Measurements from ENCODE around the gene KDM4B.

DNA sequence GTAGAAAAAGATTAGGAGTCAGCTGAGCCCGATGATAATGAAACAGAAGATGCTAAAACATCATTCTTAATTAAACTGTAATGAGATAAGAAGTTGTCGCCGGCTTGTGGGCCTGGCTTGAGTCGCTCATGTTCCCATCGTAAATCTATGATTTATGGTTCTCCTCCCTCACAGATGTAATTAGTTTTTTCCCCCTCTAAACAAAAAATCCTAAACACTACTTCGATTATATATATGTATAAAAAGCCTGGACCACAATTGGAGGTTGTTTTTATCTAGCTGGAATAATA lies 220.3 kb downstream of the KDM4B start:
- TF ChIP-seq CTCF (IDR thresholded peaks at IDR 0.05 in 2 of 3, conservative IDR thresholded peaks at IDR 0.05 in 1 of 3; ENCODE audit: control insufficient read depth in 2 of 3, extremely low read depth in 1 of 3, insufficient read depth in 1 of 3, low read depth in 3 of 3, low read length in 3 of 3) (no peak), BCL3 (IDR thresholded peaks at IDR 0.05; ENCODE audit: borderline replicate concordance, insufficient read depth, low read depth, low read length, poor library complexity, severe bottlenecking) (no peak), IKZF2 (IDR thresholded peaks at IDR 0.05) (no peak), EZH2 (IDR thresholded peaks at IDR 0.05; ENCODE audit: borderline replicate concordance, control insufficient read depth, low read depth, low read length) (no peak), GABPA (IDR thresholded peaks at IDR 0.05; ENCODE audit: low read depth) (no peak), SMAD1 (IDR thresholded peaks at IDR 0.05; ENCODE audit: low read depth, partially characterized antibody) (no peak), SMC3 (IDR thresholded peaks at IDR 0.05; ENCODE audit: borderline replicate concordance, low read length) (no peak), SREBF2 (IDR thresholded peaks at IDR 0.05; ENCODE audit: low read length) (no peak), HCFC1 (IDR thresholded peaks at IDR 0.05; ENCODE audit: low read length) (no peak), SUPT20H (IDR thresholded peaks at IDR 0.05; ENCODE audit: borderline replicate concordance, control insufficient read depth, low read depth, low read length) (no peak), NRF1 (conservative IDR thresholded peaks at IDR 0.05; ENCODE audit: low read depth, low read length) (no peak)

Measured in GM12878 (cell line).